Natural killer cell (primary cell): ENCODE results near the gene CHERP. TPM values are rescaled to one million over a fixed set of nuclear protein-coding genes. Genes with fewer than 3 reads are reported as not detected.
A peak's percentile ranks its signal among the peaks of the same experiment; 100 is the strongest.

ENCODE experiments used
- ATAC-seq, 3 donors: fragments of 150-1000 bp in 2 of 3; fragments of 200-7000 bp in 1 of 3; cut with Tn5 transposase; 1 replicate in 1 of 3; 2 replicates in 2 of 3; pipeline ENCODE4 v1.10.0; 2021; ENCODE audit warnings: mild to moderate bottlenecking in 2 of 3, moderate library complexity in 2 of 3
- DNase-seq, 2 donors: peaks; one replicate each; pipeline versions ENCODE4 v3.0.0 to v3.0.0-alpha.2; 2013 to 2021; ENCODE audit warnings: mixed read lengths in 1 of 2
- H3K27ac ChIP-seq: one replicate; pipeline ENCODE4 v1.5.1; 2013; ENCODE audit warnings: mild to moderate bottlenecking, low read length
- H3K27me3 ChIP-seq: one replicate; pipeline ENCODE4 v1.6.1; 2013; ENCODE audit warnings: low read length; ENCODE audit not compliant: control insufficient read depth, insufficient read depth
- H3K36me3 ChIP-seq: one replicate; pipeline ENCODE4 v1.6.1; 2013; ENCODE audit warnings: low read length; ENCODE audit not compliant: control insufficient read depth, insufficient read depth
- H3K4me1 ChIP-seq: one replicate; pipeline ENCODE4 v1.6.1; 2013; ENCODE audit warnings: low read length; ENCODE audit not compliant: control insufficient read depth, insufficient read depth
- H3K4me3 ChIP-seq: one replicate; pipeline ENCODE4 v1.5.1; 2013; ENCODE audit warnings: low read length
- H3K9me3 ChIP-seq: one replicate; pipeline ENCODE4 v1.6.1; 2013; ENCODE audit warnings: low read length; ENCODE audit not compliant: control insufficient read depth, insufficient read depth
- H3K27ac Mint-ChIP-seq, 2 donors: one replicate each; pipeline ENCODE4 v1.8.0; 2022; ENCODE audit warnings: mild to moderate bottlenecking in 2 of 2, mixed read lengths in 2 of 2, moderate library complexity in 1 of 2
- H3K27me3 Mint-ChIP-seq, 2 donors: one replicate each; pipeline ENCODE4 v1.8.0; 2022; ENCODE audit warnings: low read depth in 2 of 2, mixed read lengths in 2 of 2
- H3K36me3 Mint-ChIP-seq: one replicate; pipeline ENCODE4 v1.8.0; 2022; ENCODE audit warnings: mixed read lengths
- H3K4me1 Mint-ChIP-seq, 2 donors: one replicate each; pipeline ENCODE4 v1.8.0; 2022; ENCODE audit warnings: mixed read lengths in 2 of 2
- H3K4me3 Mint-ChIP-seq: one replicate; pipeline ENCODE4 v1.8.0; 2022; ENCODE audit warnings: mild to moderate bottlenecking, moderate library complexity, mixed read lengths
- H3K9me3 Mint-ChIP-seq, 2 donors: one replicate each; pipeline ENCODE4 v1.8.0; 2022; ENCODE audit warnings: mixed read lengths in 2 of 2
- WGBS: methylation state at CpG from one replicate; pipeline ENCODE4 v1.1.7; 2013; ENCODE audit warnings: missing lambda C conversion rate; ENCODE audit not compliant: insufficient coverage; 5-methylcytosine and 5-hydroxymethylcytosine counted together
- intact Hi-C: fragments of 100-400 bp; cut with micrococcal nuclease; formaldehyde crosslinking; loops from one replicate; pipeline ENCODE4 v1.14.2; 2022
- total RNA-seq, 4 donors: library from RNA; stranded (reverse); fragments of 120-200 nt in 1 of 4; gene quantifications; one replicate each; pipeline versions ENCODE4 v1.2.3 to v1.2.4, GENCODE V29; 2013 to 2022
- TF ChIP-seq, protein P1 (sequence below): fragments of 200-600 bp; IDR thresholded peaks from one replicate; pipeline ENCODE4 v1.8.0; 2022; ENCODE audit warnings: antibody characterized with exemption

The CHERP gene
- total RNA-seq, 3 donors from 2014 or later (not counting 1 experiment from before 2014, with no cell fraction given): 46.5 to 70.8 (median 68.2) TPM

DNA sequence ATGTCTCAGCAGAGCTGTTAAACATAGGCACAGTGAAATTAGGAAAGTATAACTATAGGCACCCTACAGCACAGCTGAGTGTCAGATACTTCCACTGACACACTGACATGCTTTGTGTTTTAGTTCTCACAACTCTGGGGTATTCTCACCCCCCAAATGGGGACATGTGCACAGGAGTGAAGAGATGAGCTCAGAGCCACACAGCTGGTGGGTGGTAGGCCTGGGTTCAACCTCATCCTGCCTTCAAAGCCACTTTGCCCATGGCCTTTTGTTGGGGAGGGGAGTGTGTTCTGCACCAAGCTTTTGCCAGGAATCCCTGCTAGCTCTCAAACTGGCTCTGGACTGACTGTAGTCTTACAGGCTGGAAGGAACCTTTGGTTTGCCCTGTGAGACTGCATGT, 31.7 kb upstream of the CHERP start:
- ATAC-seq (no peak), DNase-seq (no peak)
- intact Hi-C loops: loop anchor here (2.0 kb wide), 2 partner anchors 31 to 55 kb away; partner anchors contain the start of genes CHERP and MED26
- H3K4me3 ChIP-seq: no peak overlapping the region
- H3K36me3 ChIP-seq: peaks cover 44% of the 10 kb centered on the region
- H3K9me3 ChIP-seq: no peaks in the 10 kb centered on the region
- no peaks in the 10 kb centered on the region for H3K9me3 Mint-ChIP-seq
- H3K27ac Mint-ChIP-seq: peak overlapping the region; percentile 77 to 99
- peak overlapping the region; percentile 42 for H3K4me3 Mint-ChIP-seq
- H3K4me1 ChIP-seq: peaks cover 32% of the 10 kb centered on the region
- H3K27me3 ChIP-seq: no peaks in the 10 kb centered on the region
- peaks cover 38 to 43% of the 10 kb centered on the region in 2 donors for H3K4me1 Mint-ChIP-seq
- H3K27me3 Mint-ChIP-seq: no peaks in the 10 kb centered on the region
- no peak overlapping the region for H3K27ac ChIP-seq
- TF ChIP-seq, protein P1, sequence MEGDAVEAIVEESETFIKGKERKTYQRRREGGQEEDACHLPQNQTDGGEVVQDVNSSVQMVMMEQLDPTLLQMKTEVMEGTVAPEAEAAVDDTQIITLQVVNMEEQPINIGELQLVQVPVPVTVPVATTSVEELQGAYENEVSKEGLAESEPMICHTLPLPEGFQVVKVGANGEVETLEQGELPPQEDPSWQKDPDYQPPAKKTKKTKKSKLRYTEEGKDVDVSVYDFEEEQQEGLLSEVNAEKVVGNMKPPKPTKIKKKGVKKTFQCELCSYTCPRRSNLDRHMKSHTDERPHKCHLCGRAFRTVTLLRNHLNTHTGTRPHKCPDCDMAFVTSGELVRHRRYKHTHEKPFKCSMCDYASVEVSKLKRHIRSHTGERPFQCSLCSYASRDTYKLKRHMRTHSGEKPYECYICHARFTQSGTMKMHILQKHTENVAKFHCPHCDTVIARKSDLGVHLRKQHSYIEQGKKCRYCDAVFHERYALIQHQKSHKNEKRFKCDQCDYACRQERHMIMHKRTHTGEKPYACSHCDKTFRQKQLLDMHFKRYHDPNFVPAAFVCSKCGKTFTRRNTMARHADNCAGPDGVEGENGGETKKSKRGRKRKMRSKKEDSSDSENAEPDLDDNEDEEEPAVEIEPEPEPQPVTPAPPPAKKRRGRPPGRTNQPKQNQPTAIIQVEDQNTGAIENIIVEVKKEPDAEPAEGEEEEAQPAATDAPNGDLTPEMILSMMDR: no peak
- peaks cover 8% of the 10 kb centered on the region for H3K36me3 Mint-ChIP-seq

DNA sequence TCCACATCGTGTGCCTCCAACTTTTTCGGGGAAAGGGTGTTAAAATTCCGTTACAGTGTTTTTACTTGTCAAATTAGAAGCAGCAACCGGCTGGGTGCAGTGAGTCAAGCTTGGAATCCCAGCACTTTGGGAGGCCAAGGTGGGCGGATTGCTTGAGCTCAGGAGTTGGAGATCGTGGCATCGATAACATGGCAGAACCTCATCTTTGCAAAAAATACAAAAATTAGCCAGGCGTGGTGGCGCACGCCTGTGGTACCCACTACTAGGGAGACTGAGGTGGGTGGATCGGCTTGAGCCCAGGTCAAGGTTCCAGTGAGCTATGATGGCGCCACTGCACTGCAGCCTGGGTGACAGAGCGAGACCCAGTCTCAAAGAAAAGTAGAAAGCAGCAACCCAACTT, 31.1 kb upstream of the CHERP start:
- peak overlapping the region; percentile 100 for H3K4me3 Mint-ChIP-seq
- H3K9me3 Mint-ChIP-seq: no peaks in the 10 kb centered on the region
- TF ChIP-seq, protein P1: no peak
- H3K4me1 Mint-ChIP-seq: peaks cover 34 to 39% of the 10 kb centered on the region in 2 donors
- Histone ChIP-seq H3K4me3 (peak overlapping the region; percentile 91), H3K27me3 (no peaks in the 10 kb centered on the region), H3K4me1 (peaks cover 32% of the 10 kb centered on the region), H3K27ac (peak overlapping the region; percentile 93), H3K36me3 (peaks cover 40% of the 10 kb centered on the region), H3K9me3 (no peaks in the 10 kb centered on the region)
- WGBS: 77% methylated on average over 13 of the region's 13 CpGs
- intact Hi-C loops: loop anchor here (2.0 kb wide), 2 partner anchors 30 to 56 kb away; partner anchors contain the start of genes CHERP and MED26
- H3K27me3 Mint-ChIP-seq: no peaks in the 10 kb centered on the region
- ATAC-seq (no peak), DNase-seq (no peak)
- H3K36me3 Mint-ChIP-seq: peaks cover 8% of the 10 kb centered on the region
- H3K27ac Mint-ChIP-seq: peak overlapping the region; percentile 97 to 99

DNA sequence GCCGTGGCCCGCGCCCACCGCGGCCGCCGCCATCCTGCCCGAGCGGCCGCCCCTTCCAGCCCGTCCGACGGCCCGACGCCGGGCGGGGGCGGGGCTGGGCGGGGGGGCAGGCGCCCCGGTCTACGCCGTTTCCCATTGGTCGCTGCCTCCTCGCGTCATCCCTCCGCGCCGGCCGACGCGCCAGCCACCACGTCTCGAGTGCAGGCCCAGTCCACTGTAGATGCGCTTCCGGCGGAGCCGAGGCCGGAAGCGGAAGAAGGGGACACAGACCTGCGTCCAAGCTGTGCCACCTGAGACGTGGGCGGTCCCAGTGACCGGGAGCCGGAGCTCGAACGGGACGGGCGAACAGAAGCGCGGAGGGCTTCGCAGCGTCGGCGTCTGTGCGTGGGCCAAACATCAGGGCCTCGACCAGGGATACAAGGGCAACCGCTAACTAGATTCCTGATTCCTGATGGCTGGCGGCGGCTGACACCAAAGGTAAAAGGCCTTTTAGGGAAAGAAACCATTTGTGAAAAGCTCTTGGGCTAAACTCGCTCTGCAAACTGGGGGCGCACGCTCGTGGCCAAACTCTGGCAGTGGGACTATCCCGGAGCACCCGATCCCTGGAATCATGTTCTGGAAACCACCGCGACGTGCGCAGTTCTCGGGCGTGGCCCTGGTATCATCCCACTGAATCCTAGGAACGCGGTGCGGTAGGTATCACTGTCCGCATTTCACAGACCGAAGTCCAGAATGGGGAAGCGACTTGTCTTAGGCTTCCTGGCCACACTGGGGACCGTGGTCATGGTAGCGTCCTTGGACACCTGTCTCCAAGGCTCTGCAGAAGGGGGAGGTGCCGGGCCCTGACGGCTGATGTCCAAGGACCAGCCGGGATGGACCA, 30.3 kb upstream of the CHERP start, which contains the start of gene SLC35E1:
TSS of gene SLC35E1 (minus strand) at position 84 of the 880 bp plus-strand sequence. CDS start at position 33, 51 bp downstream.
- peak; percentile 89 to 97 (median 94) for ATAC-seq
- Mint-ChIP-seq H3K4me1 (peaks cover 32 to 38% of the 10 kb centered on the region in 2 donors), H3K36me3 (peaks cover 8% of the 10 kb centered on the region)

More for the DNA sequence above, 30.3 kb upstream of the CHERP start, which contains the start of gene SLC35E1:
- WGBS: under 1% methylated on average over 83 of the region's 83 CpGs
- peak within 1 kb of the TSS; percentile 100 for H3K4me3 Mint-ChIP-seq
- Histone ChIP-seq H3K9me3 (no peaks in the 10 kb centered on the region), H3K27ac (peak within 1 kb of the TSS; percentile 93), H3K4me3 (peak within 1 kb of the TSS; percentile 91), H3K36me3 (peaks cover 34% of the 10 kb centered on the region), H3K27me3 (no peaks in the 10 kb centered on the region), H3K4me1 (peaks cover 32% of the 10 kb centered on the region)
- DNase-seq: peak; percentile 91 to 95
- intact Hi-C loops: loop anchor here (1.0 to 2.0 kb wide), 3 partner anchors 12 to 56 kb away; partner anchors contain the start of genes CHERP and MED26
- TF ChIP-seq, protein P1: no peak
- no peaks in the 10 kb centered on the region for H3K9me3 Mint-ChIP-seq
- H3K27ac Mint-ChIP-seq: peak within 1 kb of the TSS; percentile 97 to 99
- H3K27me3 Mint-ChIP-seq: no peaks in the 10 kb centered on the region
